DOHH2 (cell line): ENCODE data around the gene RGCC.

Experiments
- H3F3A ChIP-seq: fragments of 200-600 bp; sonication (generic), shearing (Covaris generic); 2 replicates; pipeline ENCODE4 v1.6.0; 2016; ENCODE audit warnings: antibody characterized with exemption, mild to moderate bottlenecking; ENCODE audit not compliant: control insufficient read depth, insufficient read depth
- H3K27ac ChIP-seq: fragments of 200-600 bp; sonication (generic); 2 replicates; pipeline ENCODE4 v1.5.1; 2014; ENCODE audit warnings: low read depth, mild to moderate bottlenecking, low read length, moderate library complexity
- H3K27me3 ChIP-seq: fragments of 200-600 bp; sonication (generic); 2 replicates; pipeline ENCODE4 v1.6.1; 2014; ENCODE audit warnings: mild to moderate bottlenecking, low read length, mixed read lengths; ENCODE audit not compliant: control insufficient read depth
- H3K36me3 ChIP-seq: fragments of 200-600 bp; sonication (generic); 2 replicates; pipeline ENCODE4 v1.6.1; 2014; ENCODE audit warnings: mild to moderate bottlenecking, low read length, moderate library complexity, mixed read lengths; ENCODE audit not compliant: control insufficient read depth
- H3K4me1 ChIP-seq: fragments of 200-600 bp; sonication (generic); 2 replicates; pipeline ENCODE4 v1.6.1; 2014; ENCODE audit warnings: mild to moderate bottlenecking, low read length, mixed read lengths; ENCODE audit not compliant: control insufficient read depth
- H3K4me2 ChIP-seq: fragments of 200-600 bp; sonication (generic); 2 replicates; pipeline ENCODE4 v1.6.0; 2014; ENCODE audit warnings: mild to moderate bottlenecking, low read length, moderate library complexity
- H3K4me3 ChIP-seq: fragments of 200-600 bp; sonication (generic); 2 replicates; pipeline ENCODE4 v1.5.1; 2014; ENCODE audit warnings: mild to moderate bottlenecking, low read length, mixed read lengths
- H3K79me2 ChIP-seq: fragments of 200-600 bp; sonication (generic); 2 replicates; pipeline ENCODE4 v1.6.1; 2014; ENCODE audit warnings: mild to moderate bottlenecking, low read length, mixed read lengths; ENCODE audit not compliant: control insufficient read depth
- H3K9me2 ChIP-seq: fragments of 200-600 bp; sonication (generic); replicated peaks from 2 replicates; pipeline ENCODE4 v1.6.1; 2014; ENCODE audit warnings: mild to moderate bottlenecking, low read length, mixed read lengths; ENCODE audit not compliant: control insufficient read depth
- H3K9me3 ChIP-seq: fragments of 200-600 bp; sonication (generic); 2 replicates; pipeline ENCODE4 v1.6.1; 2014; ENCODE audit warnings: antibody characterized with exemption, low read length, mixed read lengths; ENCODE audit not compliant: control insufficient read depth, insufficient read depth
- H4K20me1 ChIP-seq: fragments of 200-600 bp; sonication (generic); 2 replicates; pipeline ENCODE4 v1.6.0; 2014; ENCODE audit warnings: low read depth, mild to moderate bottlenecking, antibody characterized with exemption, low read length, moderate library complexity; ENCODE audit not compliant: control insufficient read depth, insufficient read depth
- EZH2phosphoT487 ChIP-seq: fragments of 200-600 bp; sonication (generic); IDR thresholded peaks from 2 replicates; pipeline ENCODE4 v1.6.1; 2017; ENCODE audit warnings: borderline replicate concordance, mild to moderate bottlenecking, antibody characterized with exemption, low read length, moderate library complexity, mixed read lengths
- TF ChIP-seq, protein P1 (sequence below): fragments of 200-600 bp; sonication (generic); IDR thresholded peaks from one replicate; pipeline ENCODE4 v1.5.1; 2014; ENCODE audit warnings: antibody characterized with exemption, mild to moderate bottlenecking, low read depth, low read length; ENCODE audit not compliant: poor library complexity, severe bottlenecking

Gene RGCC

DNA sequence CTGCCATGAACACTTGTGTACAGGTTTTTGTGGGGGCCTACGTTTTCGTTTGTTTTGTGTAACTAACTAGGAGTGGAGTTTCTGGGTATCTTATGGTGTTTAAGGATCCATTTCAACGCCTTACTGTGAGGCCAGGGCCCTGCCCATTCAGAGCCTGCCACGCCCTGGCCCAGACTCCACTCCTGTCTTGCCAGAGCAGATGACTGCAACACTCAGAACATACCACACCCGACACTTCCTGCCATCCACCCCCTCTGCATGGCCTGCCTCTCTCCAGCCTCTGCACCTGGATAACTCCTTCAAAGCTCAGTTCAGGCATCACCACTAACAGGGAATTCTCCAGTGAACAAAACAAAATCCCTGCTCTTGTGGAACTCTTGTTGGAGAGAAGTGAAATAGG is 43.2 kb downstream of the RGCC start:
- Histone ChIP-seq H3F3A (peaks cover 27% of the 10 kb centered on the region), H3K4me3 (peak overlapping the region; percentile 68), H3K9me2 (no peaks in the 10 kb centered on the region), H3K4me1 (peaks cover 100% of the 10 kb centered on the region), H3K79me2 (no peaks in the 10 kb centered on the region), H4K20me1 (no peaks in the 10 kb centered on the region), H3K36me3 (peaks cover 18% of the 10 kb centered on the region), H3K9me3 (peaks cover 7% of the 10 kb centered on the region), H3K4me2 (peak overlapping the region; percentile 84), H3K27me3 (no peaks in the 10 kb centered on the region), H3K27ac (peak overlapping the region; percentile 98)
- TF ChIP-seq EZH2phosphoT487 = no peak
- TF ChIP-seq, protein P1, sequence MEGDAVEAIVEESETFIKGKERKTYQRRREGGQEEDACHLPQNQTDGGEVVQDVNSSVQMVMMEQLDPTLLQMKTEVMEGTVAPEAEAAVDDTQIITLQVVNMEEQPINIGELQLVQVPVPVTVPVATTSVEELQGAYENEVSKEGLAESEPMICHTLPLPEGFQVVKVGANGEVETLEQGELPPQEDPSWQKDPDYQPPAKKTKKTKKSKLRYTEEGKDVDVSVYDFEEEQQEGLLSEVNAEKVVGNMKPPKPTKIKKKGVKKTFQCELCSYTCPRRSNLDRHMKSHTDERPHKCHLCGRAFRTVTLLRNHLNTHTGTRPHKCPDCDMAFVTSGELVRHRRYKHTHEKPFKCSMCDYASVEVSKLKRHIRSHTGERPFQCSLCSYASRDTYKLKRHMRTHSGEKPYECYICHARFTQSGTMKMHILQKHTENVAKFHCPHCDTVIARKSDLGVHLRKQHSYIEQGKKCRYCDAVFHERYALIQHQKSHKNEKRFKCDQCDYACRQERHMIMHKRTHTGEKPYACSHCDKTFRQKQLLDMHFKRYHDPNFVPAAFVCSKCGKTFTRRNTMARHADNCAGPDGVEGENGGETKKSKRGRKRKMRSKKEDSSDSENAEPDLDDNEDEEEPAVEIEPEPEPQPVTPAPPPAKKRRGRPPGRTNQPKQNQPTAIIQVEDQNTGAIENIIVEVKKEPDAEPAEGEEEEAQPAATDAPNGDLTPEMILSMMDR = no peak

GRCh38 chr13:41501281-41501680 is 43.9 kb downstream of the RGCC start:
- peak overlapping the region; percentile 68 for H3K4me3 ChIP-seq
- TF ChIP-seq, protein P1 = no peak
- no peak for TF ChIP-seq EZH2phosphoT487

DNA sequence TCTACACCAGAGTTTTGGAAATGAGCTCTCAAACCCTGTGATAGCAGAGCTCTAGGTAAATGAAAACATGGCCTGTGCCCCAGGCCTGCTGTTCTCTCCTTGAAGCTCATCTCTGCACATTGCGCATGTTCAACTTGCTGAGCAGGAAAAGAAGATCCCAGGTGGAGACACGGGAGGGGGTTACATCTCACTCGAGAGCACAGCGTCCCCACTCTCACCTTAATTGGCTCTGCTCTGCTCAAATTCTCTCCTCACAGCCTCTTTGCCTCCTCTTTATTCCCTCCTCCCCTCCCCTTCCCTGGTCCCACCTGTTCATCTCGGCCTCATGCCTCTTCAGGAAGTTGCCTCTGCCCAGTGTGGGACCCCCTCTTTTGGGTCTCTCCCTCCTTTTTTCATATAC is 44.7 kb downstream of the RGCC start:
- Histone ChIP-seq H3K36me3 (peaks cover 18% of the 10 kb centered on the region), H3K4me1 (peaks cover 98% of the 10 kb centered on the region), H3F3A (peaks cover 33% of the 10 kb centered on the region), H4K20me1 (no peaks in the 10 kb centered on the region), H3K9me3 (peaks cover 7% of the 10 kb centered on the region), H3K9me2 (no peaks in the 10 kb centered on the region), H3K27me3 (no peaks in the 10 kb centered on the region), H3K79me2 (no peaks in the 10 kb centered on the region), H3K27ac (peak overlapping the region; percentile 98), H3K4me2 (peak overlapping the region; percentile 84), H3K4me3 (peak overlapping the region; percentile 68)
- TF ChIP-seq EZH2phosphoT487 = no peak
- TF ChIP-seq, protein P1 = peak; percentile 7

More at GRCh38 chr13:41501281-41501680, 43.9 kb downstream of the RGCC start:
- H4K20me1 ChIP-seq = no peaks in the 10 kb centered on the region
- H3F3A ChIP-seq = peaks cover 33% of the 10 kb centered on the region
- H3K9me3 ChIP-seq = peaks cover 7% of the 10 kb centered on the region
- no peaks in the 10 kb centered on the region for H3K9me2 ChIP-seq
- peaks cover 18% of the 10 kb centered on the region for H3K36me3 ChIP-seq
- peak overlapping the region; percentile 98 for H3K27ac ChIP-seq
- no peaks in the 10 kb centered on the region for H3K27me3 ChIP-seq
- peaks cover 100% of the 10 kb centered on the region for H3K4me1 ChIP-seq
- no peaks in the 10 kb centered on the region for H3K79me2 ChIP-seq
- H3K4me2 ChIP-seq = peak overlapping the region; percentile 84
